Tibial nerve (tissue), 4 donors: ENCODE measurements around the gene ATP6V0D1.

Experiments
- EP300 ChIP-seq, 2 donors: sonication (generic); formaldehyde crosslinking; IDR thresholded peaks; one replicate each; pipeline ENCODE4 v1.6.1; 2017; ENCODE audit warnings: antibody characterized with exemption in 2 of 2, mild to moderate bottlenecking in 1 of 2
- POLR2A ChIP-seq, 2 donors: fragments of 450-650 bp; IDR thresholded peaks; one replicate each; pipeline ENCODE4 v1.6.1; 2017; ENCODE audit warnings: antibody characterized with exemption in 2 of 2, mild to moderate bottlenecking in 2 of 2, moderate library complexity in 2 of 2
- TF ChIP-seq, protein P1 (sequence below), 5 experiments: fragments of 200-600 bp in 3 of 5; fragments of 450-650 bp in 2 of 5; sonication (generic) in 3 of 5; IDR thresholded peaks; one replicate each; pipeline ENCODE4 v1.5.1; 2016 to 2019; ENCODE audit warnings: antibody characterized with exemption in 5 of 5, mild to moderate bottlenecking in 3 of 5, moderate library complexity in 2 of 5

DNA sequence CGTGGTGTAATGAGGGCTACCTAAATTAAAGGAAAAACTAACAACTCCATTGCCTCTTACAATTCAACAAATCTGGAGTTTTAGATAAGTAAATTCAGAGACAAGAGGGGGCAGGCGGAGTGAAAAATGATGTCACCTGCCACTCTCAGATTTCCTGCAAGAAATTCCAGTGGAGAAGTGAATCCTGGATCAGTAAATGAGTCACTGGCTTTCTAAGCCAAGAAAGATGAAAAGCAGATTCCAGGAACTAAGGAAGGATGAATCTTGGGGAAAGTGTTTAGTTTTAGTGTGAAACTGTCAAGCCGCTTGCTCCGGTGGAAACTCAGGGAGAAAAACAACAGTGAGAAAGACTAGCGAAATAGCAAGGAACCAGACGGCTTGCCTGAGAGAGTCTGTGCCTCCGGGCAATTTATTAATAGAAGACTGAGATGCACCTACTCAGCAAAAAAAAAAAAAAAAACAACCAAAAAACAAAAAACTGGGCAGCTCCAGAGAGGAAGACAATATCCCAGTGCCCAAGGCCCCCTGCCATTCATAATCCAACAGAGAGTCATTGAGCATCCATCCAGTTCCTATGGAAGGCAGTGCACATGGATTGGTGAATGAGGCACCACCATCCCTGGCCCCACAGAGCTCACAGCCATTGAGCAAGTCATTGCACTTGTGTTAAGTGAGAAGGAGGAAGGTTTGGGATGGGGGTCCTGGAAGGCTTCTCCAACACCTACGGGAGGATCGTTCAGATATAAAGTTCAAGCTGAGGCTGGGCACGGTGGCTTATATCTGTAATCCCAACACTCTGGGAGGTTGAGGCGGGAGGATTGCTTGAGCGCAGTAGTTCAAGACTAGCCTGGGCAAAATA is 35.6 kb upstream of the ATP6V0D1 start:
- TF ChIP-seq EP300 (IDR thresholded peaks at IDR 0.05) (no peak), POLR2A (IDR thresholded peaks at IDR 0.05) (no peak)
- TF ChIP-seq, protein P1, sequence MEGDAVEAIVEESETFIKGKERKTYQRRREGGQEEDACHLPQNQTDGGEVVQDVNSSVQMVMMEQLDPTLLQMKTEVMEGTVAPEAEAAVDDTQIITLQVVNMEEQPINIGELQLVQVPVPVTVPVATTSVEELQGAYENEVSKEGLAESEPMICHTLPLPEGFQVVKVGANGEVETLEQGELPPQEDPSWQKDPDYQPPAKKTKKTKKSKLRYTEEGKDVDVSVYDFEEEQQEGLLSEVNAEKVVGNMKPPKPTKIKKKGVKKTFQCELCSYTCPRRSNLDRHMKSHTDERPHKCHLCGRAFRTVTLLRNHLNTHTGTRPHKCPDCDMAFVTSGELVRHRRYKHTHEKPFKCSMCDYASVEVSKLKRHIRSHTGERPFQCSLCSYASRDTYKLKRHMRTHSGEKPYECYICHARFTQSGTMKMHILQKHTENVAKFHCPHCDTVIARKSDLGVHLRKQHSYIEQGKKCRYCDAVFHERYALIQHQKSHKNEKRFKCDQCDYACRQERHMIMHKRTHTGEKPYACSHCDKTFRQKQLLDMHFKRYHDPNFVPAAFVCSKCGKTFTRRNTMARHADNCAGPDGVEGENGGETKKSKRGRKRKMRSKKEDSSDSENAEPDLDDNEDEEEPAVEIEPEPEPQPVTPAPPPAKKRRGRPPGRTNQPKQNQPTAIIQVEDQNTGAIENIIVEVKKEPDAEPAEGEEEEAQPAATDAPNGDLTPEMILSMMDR (IDR thresholded peaks at IDR 0.05): no peak
